HG03521 (cell line): Measurements from ENCODE around the gene CST9L.
"Not testable (repeated sequence)": the region's sequence is repeated elsewhere in the genome, so short reads cannot be mapped to it uniquely, and the experiment has no call there.

Source experiments
- ATAC-seq: cut with Tn5 transposase; IDR thresholded peaks from one replicate; pipeline ENCODE4 v1.9.1; 2021; ENCODE audit warnings: mild to moderate bottlenecking, moderate library complexity; ENCODE audit not compliant: unreplicated experiment

CST9L gene

GRCh38 chr20:23586735-23587525 is 18.6 kb upstream of the CST9L start:
- no peak for ATAC-seq

- ATAC-seq = no peak
Observed at GRCh38 chr20:23585808-23586734, 17.8 kb upstream of the CST9L start.

- no peak for ATAC-seq
Observed at GRCh38 chr20:23585449-23585807, 17.1 kb upstream of the CST9L start.

- ATAC-seq = no peak
Observed at GRCh38 chr20:23584434-23585199, 16.3 kb upstream of the CST9L start.

- no peak for ATAC-seq
Observed at GRCh38 chr20:23583526-23583925, 15.2 kb upstream of the CST9L start.

- no peak for ATAC-seq
Observed at GRCh38 chr20:23582293-23582692, 14.0 kb upstream of the CST9L start.

GRCh38 chr20:23581833-23582232 is 13.5 kb upstream of the CST9L start:
- not testable (repeated sequence) for ATAC-seq

- no peak for ATAC-seq
Observed at GRCh38 chr20:23574977-23575376, 6.7 kb upstream of the CST9L start.

- no peak for ATAC-seq
Observed at GRCh38 chr20:23570178-23570760, 2.0 kb upstream of the CST9L start.

GRCh38 chr20:23569570-23569969 is 1.3 kb upstream of the CST9L start:
- no peak for ATAC-seq

- no peak for ATAC-seq
Observed at GRCh38 chr20:23568971-23569330, 667 bp upstream of the CST9L start.

GRCh38 chr20:23566199-23566932 is 1.9 kb downstream of the CST9L start:
- no peak for ATAC-seq

- ATAC-seq = no peak
Observed at GRCh38 chr20:23565503-23566045, 2.7 kb downstream of the CST9L start.

- ATAC-seq = no peak
Observed at GRCh38 chr20:23564927-23565326, 3.4 kb downstream of the CST9L start.

GRCh38 chr20:23562721-23563342 is 5.5 kb downstream of the CST9L start:
- no peak for ATAC-seq

GRCh38 chr20:23554401-23554800 is 13.9 kb downstream of the CST9L start:
- no peak for ATAC-seq

- no peak for ATAC-seq
Observed at GRCh38 chr20:23551786-23552185, 16.5 kb downstream of the CST9L start.

- no peak for ATAC-seq
Observed at GRCh38 chr20:23551383-23551782, 16.9 kb downstream of the CST9L start.

- ATAC-seq = no peak
Observed at GRCh38 chr20:23550227-23550626, 18.1 kb downstream of the CST9L start.

GRCh38 chr20:23548408-23548807 is 19.9 kb downstream of the CST9L start:
- ATAC-seq = no peak
